ENCODE measurements around the gene MLXIP. TPM values are rescaled to one million over a fixed set of nuclear protein-coding genes. Genes with fewer than 3 reads are reported as not detected.

The MLXIP gene
- total RNA-seq, 1 experiment from 2014 or later = 124 TPM

DNA sequence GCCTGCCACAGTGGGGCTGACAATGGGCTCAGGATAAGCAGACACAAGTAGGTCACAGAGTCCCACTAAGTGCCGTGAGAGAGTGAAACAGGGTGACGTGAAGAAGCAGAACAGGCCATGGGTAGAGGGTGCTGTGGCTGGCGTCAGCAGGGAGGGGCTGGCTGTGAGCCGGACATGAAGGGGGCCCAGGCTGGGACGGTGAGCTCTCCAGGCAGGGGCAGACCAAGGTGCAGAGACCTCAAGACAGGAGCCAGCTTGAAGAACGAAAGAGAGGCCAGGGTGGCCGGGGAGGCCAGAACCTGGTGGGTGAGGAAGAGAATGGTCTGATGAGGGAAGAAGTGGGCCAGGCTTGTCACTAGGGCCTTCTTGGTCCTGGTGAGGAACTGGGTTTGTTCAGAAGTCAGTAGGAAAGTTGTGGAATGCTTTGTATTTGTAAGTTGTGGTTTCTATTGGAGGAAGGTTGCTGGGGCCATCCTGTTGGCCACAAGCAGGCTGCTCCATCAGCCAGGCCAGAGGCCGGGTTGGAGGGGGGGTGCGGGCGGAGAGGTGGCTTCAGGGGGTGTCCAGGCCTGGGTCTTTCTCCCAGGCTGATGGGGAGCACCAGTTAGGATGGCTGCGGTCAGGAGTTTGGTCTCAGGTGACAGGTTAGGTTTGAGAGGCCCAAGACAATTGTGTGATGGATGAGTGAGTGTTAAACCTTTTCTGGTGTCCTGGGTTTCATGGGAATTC is 21.4 kb upstream of the MLXIP start:
- POLR2A ChIA-PET = no interaction called here
- Histone ChIP-seq H3K27me3 (ENCODE audit: control insufficient read depth, insufficient read depth, low read length) (no peaks in the 10 kb centered on the region), H3K9me3 (ENCODE audit: control insufficient read depth, insufficient read depth, low read depth, low read length) (no peaks in the 10 kb centered on the region), H3K4me3 (ENCODE audit: low read depth in 2 of 2, low read length in 2 of 2) (no peak overlapping the region), H3K27ac (ENCODE audit: low read length) (0 out of 2 replicates have a peak overlapping the region, but pooled peaks have one; percentile 2), H3K4me1 (ENCODE audit: control insufficient read depth, insufficient read depth, low read length) (peaks cover 4% of the 10 kb centered on the region; the same call in 1 of the 2 replicates), H3K36me3 (ENCODE audit: control insufficient read depth, insufficient read depth, low read length) (no peaks in the 10 kb centered on the region)
- BruUV-seq (replicated peaks) = no TSS peak
- DNase-seq (ENCODE audit: low read depth, low spot score) (no peak), ATAC-seq (no peak)
- in situ Hi-C loops (cut with HindIII; ENCODE audit: low pct_unique_long_range_greater_than_20kb, low sequenced_read_pairs) = no loop called here
- CTCF ChIA-PET = interaction anchor here (0.9 kb wide), 1 partner anchor 41 kb away, joined by 3 read pairs; no protein-coding TSS in a partner anchor
- intact Hi-C loops (cut with micrococcal nuclease; ENCODE audit: unreplicated experiment) = loop anchor here (10.0 kb wide), 1 partner anchor 128 kb away; the partner anchor contains the start of gene LRRC43
- TF ChIP-seq TCF7L2 (IDR thresholded peaks at IDR 0.05; ENCODE audit: low read depth, low read length) (no peak), POLR2AphosphoS5 (IDR thresholded peaks at IDR 0.05; ENCODE audit: low read depth, low read length) (no peak), SIN3A (IDR thresholded peaks at IDR 0.05; ENCODE audit: borderline replicate concordance, insufficient read depth, low read depth, low read length) (no peak)
- TF ChIP-seq, protein P1, sequence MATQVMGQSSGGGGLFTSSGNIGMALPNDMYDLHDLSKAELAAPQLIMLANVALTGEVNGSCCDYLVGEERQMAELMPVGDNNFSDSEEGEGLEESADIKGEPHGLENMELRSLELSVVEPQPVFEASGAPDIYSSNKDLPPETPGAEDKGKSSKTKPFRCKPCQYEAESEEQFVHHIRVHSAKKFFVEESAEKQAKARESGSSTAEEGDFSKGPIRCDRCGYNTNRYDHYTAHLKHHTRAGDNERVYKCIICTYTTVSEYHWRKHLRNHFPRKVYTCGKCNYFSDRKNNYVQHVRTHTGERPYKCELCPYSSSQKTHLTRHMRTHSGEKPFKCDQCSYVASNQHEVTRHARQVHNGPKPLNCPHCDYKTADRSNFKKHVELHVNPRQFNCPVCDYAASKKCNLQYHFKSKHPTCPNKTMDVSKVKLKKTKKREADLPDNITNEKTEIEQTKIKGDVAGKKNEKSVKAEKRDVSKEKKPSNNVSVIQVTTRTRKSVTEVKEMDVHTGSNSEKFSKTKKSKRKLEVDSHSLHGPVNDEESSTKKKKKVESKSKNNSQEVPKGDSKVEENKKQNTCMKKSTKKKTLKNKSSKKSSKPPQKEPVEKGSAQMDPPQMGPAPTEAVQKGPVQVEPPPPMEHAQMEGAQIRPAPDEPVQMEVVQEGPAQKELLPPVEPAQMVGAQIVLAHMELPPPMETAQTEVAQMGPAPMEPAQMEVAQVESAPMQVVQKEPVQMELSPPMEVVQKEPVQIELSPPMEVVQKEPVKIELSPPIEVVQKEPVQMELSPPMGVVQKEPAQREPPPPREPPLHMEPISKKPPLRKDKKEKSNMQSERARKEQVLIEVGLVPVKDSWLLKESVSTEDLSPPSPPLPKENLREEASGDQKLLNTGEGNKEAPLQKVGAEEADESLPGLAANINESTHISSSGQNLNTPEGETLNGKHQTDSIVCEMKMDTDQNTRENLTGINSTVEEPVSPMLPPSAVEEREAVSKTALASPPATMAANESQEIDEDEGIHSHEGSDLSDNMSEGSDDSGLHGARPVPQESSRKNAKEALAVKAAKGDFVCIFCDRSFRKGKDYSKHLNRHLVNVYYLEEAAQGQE (IDR thresholded peaks at IDR 0.05; ENCODE audit: insufficient read depth in 1 of 2, low read depth in 2 of 2, low read length in 1 of 2) = no peak
- TF ChIP-seq, protein P2, sequence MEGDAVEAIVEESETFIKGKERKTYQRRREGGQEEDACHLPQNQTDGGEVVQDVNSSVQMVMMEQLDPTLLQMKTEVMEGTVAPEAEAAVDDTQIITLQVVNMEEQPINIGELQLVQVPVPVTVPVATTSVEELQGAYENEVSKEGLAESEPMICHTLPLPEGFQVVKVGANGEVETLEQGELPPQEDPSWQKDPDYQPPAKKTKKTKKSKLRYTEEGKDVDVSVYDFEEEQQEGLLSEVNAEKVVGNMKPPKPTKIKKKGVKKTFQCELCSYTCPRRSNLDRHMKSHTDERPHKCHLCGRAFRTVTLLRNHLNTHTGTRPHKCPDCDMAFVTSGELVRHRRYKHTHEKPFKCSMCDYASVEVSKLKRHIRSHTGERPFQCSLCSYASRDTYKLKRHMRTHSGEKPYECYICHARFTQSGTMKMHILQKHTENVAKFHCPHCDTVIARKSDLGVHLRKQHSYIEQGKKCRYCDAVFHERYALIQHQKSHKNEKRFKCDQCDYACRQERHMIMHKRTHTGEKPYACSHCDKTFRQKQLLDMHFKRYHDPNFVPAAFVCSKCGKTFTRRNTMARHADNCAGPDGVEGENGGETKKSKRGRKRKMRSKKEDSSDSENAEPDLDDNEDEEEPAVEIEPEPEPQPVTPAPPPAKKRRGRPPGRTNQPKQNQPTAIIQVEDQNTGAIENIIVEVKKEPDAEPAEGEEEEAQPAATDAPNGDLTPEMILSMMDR (IDR thresholded peaks at IDR 0.05) = no peak

DNA sequence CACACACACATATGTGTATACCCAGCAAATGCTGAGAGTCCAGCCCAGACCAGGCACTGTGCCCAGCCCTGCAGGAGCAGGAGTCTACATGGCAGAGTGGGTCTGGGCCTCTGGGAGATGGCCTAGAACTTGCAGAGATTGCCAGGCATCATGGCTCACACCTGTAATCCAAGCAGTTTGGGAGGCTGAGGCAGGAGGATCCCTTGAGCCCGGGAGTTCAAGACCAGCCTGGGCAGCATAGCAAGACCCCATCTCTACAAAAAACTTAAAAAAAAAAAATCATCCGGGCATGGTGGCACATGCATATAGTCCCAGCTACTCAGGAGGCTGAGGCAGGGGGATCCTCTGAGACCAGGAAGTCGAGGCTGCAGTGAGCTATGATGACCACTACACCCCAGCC is 20.8 kb upstream of the MLXIP start:
- no TSS peak for BruUV-seq (replicated peaks)
- no peaks in the 10 kb centered on the region for H3K36me3 ChIP-seq (ENCODE audit: control insufficient read depth, insufficient read depth, low read length)
- DNase-seq (ENCODE audit: low read depth, low spot score) (no peak), ATAC-seq (no peak)
- in situ Hi-C loops (cut with HindIII; ENCODE audit: low pct_unique_long_range_greater_than_20kb, low sequenced_read_pairs) (no loop called here), intact Hi-C loops (cut with micrococcal nuclease; ENCODE audit: unreplicated experiment) (loop anchor here (10.0 kb wide), 1 partner anchor 127 kb away; the partner anchor contains the start of gene LRRC43)
- no peak for TF ChIP-seq SIN3A (IDR thresholded peaks at IDR 0.05; ENCODE audit: borderline replicate concordance, insufficient read depth, low read depth, low read length)
- TF ChIP-seq, protein P1 (IDR thresholded peaks at IDR 0.05; ENCODE audit: insufficient read depth in 1 of 2, low read depth in 2 of 2, low read length in 1 of 2) = no peak
- TF ChIP-seq, protein P2 (IDR thresholded peaks at IDR 0.05) = no peak
- no peak for TF ChIP-seq TCF7L2 (IDR thresholded peaks at IDR 0.05; ENCODE audit: low read depth, low read length)
- no peak for TF ChIP-seq POLR2AphosphoS5 (IDR thresholded peaks at IDR 0.05; ENCODE audit: low read depth, low read length)
- ChIA-PET POLR2A (no interaction called here), CTCF (interaction anchor here (0.6 to 0.9 kb wide), 2 partner anchors 15 to 40 kb away, joined by 3 read pairs; no protein-coding TSS in a partner anchor)
- peaks cover 7% of the 10 kb centered on the region for H3K4me1 ChIP-seq (ENCODE audit: control insufficient read depth, insufficient read depth, low read length)
- no peak overlapping the region for H3K4me3 ChIP-seq (ENCODE audit: low read depth in 2 of 2, low read length in 2 of 2)
- no peaks in the 10 kb centered on the region for H3K9me3 ChIP-seq (ENCODE audit: control insufficient read depth, insufficient read depth, low read depth, low read length)
- H3K27ac ChIP-seq (ENCODE audit: low read length) = no peak overlapping the region
- H3K27me3 ChIP-seq (ENCODE audit: control insufficient read depth, insufficient read depth, low read length) = no peaks in the 10 kb centered on the region

All from Panc1 (cell line).